AG09319 (cell line): ENCODE measurements around the gene ESPNL.

Experiments used
- DNase-seq: peaks from one replicate; pipeline ENCODE4 v3.0.0-alpha.2; 2010; ENCODE audit warnings: low read depth; ENCODE audit errors: extremely low read depth
- CTCF ChIP-seq: IDR thresholded peaks from 2 replicates; pipeline ENCODE4 v1.5.1; 2011; ENCODE audit warnings: low read depth, mild to moderate bottlenecking, inconsistent platforms, low read length, moderate library complexity

ESPNL gene

DNA sequence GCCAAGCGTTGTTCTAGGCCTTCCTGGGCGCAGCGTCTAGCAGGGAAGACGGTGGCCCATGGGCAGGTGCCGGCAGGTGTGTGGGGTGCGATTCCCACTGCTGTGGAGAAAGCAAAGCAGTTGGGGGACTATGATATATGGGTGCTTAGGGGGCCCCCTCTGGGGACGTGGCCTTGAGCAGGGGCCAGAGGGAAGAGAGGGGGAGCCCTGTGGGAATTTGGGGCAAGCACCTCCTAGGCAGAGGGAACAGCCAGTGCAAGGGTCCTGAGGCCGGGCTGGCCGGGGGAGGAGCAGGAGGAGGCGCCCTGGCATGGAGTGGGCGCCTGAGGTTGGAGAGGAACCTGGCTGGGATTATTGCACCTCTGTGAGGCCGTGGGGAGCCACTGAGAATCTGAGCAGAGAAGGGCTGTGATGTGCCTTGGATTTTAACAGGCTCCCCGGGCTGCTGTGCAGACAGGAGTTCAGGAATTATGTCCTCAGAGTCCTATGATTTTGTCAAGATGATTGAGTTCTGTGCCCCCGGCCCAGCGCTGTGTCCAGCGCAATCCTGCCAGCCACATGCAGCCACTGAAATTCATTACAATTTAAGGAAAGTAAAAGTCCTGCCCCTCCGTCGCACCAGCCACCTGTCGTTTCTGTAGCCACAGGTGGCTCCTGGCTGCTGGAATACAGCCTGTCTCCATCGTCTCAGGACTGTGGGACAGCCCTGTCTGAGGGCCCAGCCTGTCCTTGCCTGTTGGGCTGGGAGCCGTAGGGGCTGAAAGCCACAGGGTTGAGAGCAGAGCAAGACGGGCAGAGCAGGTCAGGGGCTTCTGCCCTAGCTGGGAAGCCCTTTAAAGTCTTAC is 29.2 kb downstream of the ESPNL start:
- TF ChIP-seq CTCF = no peak

DNA sequence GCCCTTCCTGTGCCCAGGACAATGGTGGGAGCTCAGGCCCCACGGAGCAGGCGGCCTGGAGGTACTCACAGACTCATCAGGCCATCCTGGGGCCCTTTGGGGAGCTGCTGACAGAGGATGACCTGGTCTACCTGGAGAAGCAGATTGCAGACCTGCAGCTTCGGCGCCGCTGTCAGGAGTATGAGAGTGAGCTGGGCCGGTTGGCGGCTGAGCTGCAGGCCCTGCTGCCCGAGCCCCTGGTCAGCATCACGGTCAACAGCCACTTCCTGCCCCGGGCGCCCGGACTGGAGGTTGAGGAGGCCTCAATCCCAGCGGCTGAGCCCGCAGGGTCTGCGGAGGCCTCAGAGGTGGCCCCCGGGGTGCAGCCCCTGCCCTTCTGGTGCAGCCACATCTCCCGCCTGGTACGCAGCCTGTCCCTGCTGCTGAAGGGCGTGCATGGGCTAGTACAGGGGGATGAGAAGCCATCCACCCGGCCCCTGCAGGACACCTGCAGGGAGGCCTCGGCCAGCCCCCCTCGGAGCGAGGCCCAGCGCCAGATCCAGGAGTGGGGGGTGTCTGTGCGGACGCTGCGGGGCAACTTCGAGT is 30.1 kb downstream of the ESPNL start:
- DNase-seq = no peak
- TF ChIP-seq CTCF = no peak

More for the DNA sequence above, 29.2 kb downstream of the ESPNL start:
- no peak for DNase-seq

GRCh38 chr2:238130696-238131628 is 30.8 kb downstream of the ESPNL start:
- DNase-seq = no peak
- no peak for TF ChIP-seq CTCF

DNA sequence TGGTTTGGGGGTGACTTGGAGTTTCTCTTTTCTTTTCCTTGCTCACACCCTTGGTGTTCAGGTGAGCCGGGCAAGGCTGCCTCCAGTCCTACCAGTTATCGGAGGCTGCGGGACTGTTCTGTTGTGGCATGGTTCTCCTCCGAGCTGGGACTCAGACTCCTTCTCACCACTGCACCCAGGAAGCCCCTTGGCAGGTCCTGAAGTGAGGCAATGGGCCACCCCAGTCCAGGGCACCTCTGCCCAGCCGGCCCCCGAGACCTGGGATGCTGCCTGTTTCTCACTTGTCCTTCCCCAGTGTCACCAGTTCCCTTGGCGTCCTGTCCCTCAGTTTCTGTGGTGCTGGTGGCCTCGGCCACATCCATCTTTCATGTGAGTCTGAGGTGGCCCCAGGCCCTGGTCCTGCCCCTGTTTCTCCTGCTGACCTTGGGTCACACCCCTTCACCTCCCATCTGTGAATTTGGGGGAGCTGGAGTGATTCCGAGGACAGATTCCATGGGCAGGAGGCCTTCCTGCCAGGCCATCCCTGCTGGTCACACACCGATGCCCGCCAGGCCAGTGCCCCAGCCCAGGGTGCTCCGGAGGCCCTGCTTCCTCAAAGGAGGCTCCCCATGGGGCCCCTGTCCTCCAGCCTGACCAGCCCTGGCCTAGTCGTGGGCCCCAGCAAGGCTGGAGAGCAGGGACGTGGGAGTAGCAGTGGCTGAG is 31.8 kb downstream of the ESPNL start:
- DNase-seq = no peak
- no peak for TF ChIP-seq CTCF

- TF ChIP-seq CTCF = no peak
- no peak for DNase-seq
Measured at GRCh38 chr2:238132463-238133450, 32.6 kb downstream of the ESPNL start.
